Measurements from ENCODE around the gene IMP3.

DNA sequence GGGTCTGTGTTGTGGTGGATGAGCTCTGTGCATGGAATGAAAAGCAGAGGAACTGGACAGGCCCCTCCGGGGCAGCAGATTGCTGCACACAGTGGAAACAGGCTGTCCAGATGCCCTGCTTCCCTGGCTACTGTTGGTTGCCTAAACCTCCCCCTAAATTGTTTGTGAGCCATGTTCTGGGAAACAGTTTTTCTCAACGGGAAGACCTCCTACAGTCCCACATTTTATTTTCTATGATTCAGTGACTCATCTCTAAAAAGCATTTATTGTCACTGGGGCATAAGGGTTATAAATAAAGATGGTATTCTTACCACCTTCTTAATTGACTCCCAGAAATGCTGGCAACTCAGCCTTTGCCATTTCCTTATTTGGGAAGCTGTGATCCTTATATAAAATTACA lies 40.6 kb downstream of the IMP3 start:
- TF ChIP-seq, protein P1, sequence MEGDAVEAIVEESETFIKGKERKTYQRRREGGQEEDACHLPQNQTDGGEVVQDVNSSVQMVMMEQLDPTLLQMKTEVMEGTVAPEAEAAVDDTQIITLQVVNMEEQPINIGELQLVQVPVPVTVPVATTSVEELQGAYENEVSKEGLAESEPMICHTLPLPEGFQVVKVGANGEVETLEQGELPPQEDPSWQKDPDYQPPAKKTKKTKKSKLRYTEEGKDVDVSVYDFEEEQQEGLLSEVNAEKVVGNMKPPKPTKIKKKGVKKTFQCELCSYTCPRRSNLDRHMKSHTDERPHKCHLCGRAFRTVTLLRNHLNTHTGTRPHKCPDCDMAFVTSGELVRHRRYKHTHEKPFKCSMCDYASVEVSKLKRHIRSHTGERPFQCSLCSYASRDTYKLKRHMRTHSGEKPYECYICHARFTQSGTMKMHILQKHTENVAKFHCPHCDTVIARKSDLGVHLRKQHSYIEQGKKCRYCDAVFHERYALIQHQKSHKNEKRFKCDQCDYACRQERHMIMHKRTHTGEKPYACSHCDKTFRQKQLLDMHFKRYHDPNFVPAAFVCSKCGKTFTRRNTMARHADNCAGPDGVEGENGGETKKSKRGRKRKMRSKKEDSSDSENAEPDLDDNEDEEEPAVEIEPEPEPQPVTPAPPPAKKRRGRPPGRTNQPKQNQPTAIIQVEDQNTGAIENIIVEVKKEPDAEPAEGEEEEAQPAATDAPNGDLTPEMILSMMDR (conservative IDR thresholded peaks at IDR 0.05): no peak
- TF ChIP-seq ZFX (IDR thresholded peaks at IDR 0.05): no peak

Data from C4-2B (cell line).